ENCODE measurements around the gene FCHSD1.

DNA sequence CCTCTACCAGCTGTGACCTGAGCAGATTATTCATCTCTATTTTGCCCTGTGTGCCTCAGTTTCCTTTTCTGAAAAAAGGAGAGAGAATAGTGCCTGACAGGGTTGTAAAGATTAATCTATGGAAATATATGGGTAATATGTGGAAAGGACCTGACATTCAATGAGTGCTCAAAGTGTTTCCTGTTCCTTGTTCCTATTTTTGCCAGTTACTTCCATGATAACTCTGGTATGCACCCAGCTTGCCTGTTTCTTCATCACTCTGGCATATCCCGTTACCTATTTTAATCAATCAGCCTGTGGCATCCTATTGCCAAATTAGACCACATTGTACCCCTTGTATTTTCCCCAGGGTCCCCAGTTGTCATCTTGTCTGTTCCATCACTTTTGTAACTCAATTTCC is 34.4 kb upstream of the FCHSD1 start:
- TF ChIP-seq POLR2AphosphoS5 (IDR thresholded peaks at IDR 0.05; ENCODE audit: low read depth) (no peak), CTCF (IDR thresholded peaks at IDR 0.05; ENCODE audit: insufficient read depth, low read length) (no peak)
